Spleen (tissue), 11 donors: ENCODE measurements around the gene CAPS2. TPM values are rescaled to one million over a fixed set of nuclear protein-coding genes. Genes with fewer than 3 reads are reported as not detected.

Experiments used
- DNase-seq: peaks from one replicate; pipeline ENCODE4 v3.0.0-alpha.2; 2020
- H3K27ac ChIP-seq, 8 donors: fragments of 200-600 bp; sonication (generic) in 7 of 8; 1 replicate in 4 of 8; 2 replicates in 4 of 8; pipeline versions ENCODE4 v1.5.0 to v1.8.0; 2016 to 2021; ENCODE audit warnings: inconsistent platforms in 4 of 8, mild to moderate bottlenecking in 4 of 8, moderate library complexity in 1 of 8
- H3K27me3 ChIP-seq, 7 donors: fragments of 200-600 bp; sonication (generic) in 6 of 7; replicated peaks in 1 of 7; 1 replicate in 4 of 7; 2 replicates in 3 of 7; pipeline versions ENCODE4 v1.5.0 to v1.8.0; 2016 to 2021; ENCODE audit warnings: inconsistent platforms in 3 of 7, mild to moderate bottlenecking in 1 of 7
- H3K36me3 ChIP-seq, 6 donors: fragments of 200-600 bp; sonication (generic) in 5 of 6; 1 replicate in 4 of 6; 2 replicates in 2 of 6; pipeline versions ENCODE4 v1.5.0 to v1.8.0; 2016 to 2021; ENCODE audit warnings: inconsistent platforms in 2 of 6
- H3K4me1 ChIP-seq, 6 donors: fragments of 200-600 bp; sonication (generic) in 5 of 6; 1 replicate in 3 of 6; 2 replicates in 3 of 6; pipeline versions ENCODE4 v1.5.0 to v1.8.0; 2016 to 2021; ENCODE audit warnings: inconsistent platforms in 3 of 6
- H3K4me3 ChIP-seq, 8 donors: fragments of 200-600 bp; sonication (generic) in 7 of 8; 1 replicate in 4 of 8; 2 replicates in 4 of 8; pipeline versions ENCODE4 v1.5.0 to v1.8.0; 2016 to 2021; ENCODE audit warnings: inconsistent platforms in 4 of 8, mild to moderate bottlenecking in 4 of 8, moderate library complexity in 2 of 8
- H3K9me3 ChIP-seq, 8 donors: fragments of 200-600 bp; sonication (generic) in 7 of 8; 1 replicate in 4 of 8; 2 replicates in 4 of 8; pipeline versions ENCODE4 v1.5.0 to v1.8.0; 2016 to 2021; ENCODE audit warnings: inconsistent platforms in 4 of 8
- POLR2A ChIP-seq, 3 donors: fragments of 450-650 bp; IDR thresholded peaks; one replicate each; pipeline ENCODE4 v1.5.1; 2017; ENCODE audit warnings: antibody characterized with exemption in 3 of 3, mild to moderate bottlenecking in 1 of 3
- POLR2AphosphoS5 ChIP-seq, 3 donors: sonication (generic); formaldehyde crosslinking; IDR thresholded peaks; one replicate each; pipeline ENCODE4 v1.5.1; 2017; ENCODE audit warnings: antibody characterized with exemption in 3 of 3
- WGBS, 5 donors: extraction: QIAGEN DNeasy Blood & Tissue Kit in 3 of 5; methylation state at CpG; one replicate each; pipeline versions ENCODE4 v1.1.5 to v1.1.7; 2013 to 2018; 5-methylcytosine and 5-hydroxymethylcytosine counted together
- intact Hi-C: fragments of 100-400 bp; cut with DNase I; formaldehyde crosslinking; loops from one replicate; pipeline ENCODE4 v1.15.0; 2023; ENCODE audit warnings: low total_unique reads
- polyA plus RNA-seq, 3 donors: library from polyadenylated mRNA; stranded (reverse); fragments of 200-250 nt; gene quantifications; one replicate each; pipeline ENCODE4 v1.2.1, GENCODE V29; 2013
- total RNA-seq, 7 donors: library from RNA; depleted of rRNA in 3 of 7; stranded (reverse); fragments of >200 nt in 3 of 7; fragmentation: NEBNext Ultra II Directional in 4 of 7; extraction: Animal tissue kit (Norgen Biotek cat#: 25700) in 4 of 7; gene quantifications; one replicate each; pipeline versions ENCODE4 v1.1.0 to v1.2.1, GENCODE V29; 2016 to 2021
- TF ChIP-seq, protein P1 (sequence below), 11 experiments: fragments of 200-600 bp in 7 of 11; fragments of 450-650 bp in 4 of 11; sonication (generic) in 4 of 11; IDR thresholded peaks in 8 of 11; conservative IDR thresholded peaks in 3 of 11; 1 replicate in 7 of 11; 2 replicates in 4 of 11; pipeline versions ENCODE4 v1.4.0 to v1.8.0; 2016 to 2021; ENCODE audit warnings: antibody characterized with exemption in 11 of 11, inconsistent platforms in 4 of 11, mild to moderate bottlenecking in 1 of 11
- donor health status: healthy with polysubstance abuse.
- donor health status: DM: no; HTN: no; CAD: no; lungs with moderate emphysema.
- donor health status: DM: no; HTN: no; CAD: no.
- donor health status: Bipolar disorder and iron deficiency.
- donor health status: healthy.
- donor health status: DM: no; HTN: no; CAD: no.
- donor health status: DM: yes; HTN: yes; CAD: no.

CAPS2 gene
- total and polyA plus RNA-seq, 10 donors = 1.5 to 29.6 (median 15.4) TPM

DNA sequence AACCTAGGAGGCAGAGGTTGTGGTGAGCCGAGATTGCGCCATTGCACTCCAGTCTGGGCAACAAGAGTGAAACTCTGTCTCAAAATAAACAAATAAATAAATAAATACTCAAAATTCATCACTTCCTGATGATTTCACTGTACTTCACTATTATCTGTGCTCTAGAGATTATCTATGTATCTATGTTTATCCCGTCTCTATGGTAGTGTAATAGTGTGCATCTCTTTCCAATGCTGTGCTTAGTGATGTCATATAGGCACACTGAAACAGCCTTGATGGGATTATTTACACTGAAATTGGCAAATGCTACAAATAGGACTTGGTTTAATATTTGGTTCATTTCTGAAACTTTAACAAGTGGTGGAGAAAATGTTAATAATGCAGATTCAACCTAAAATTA is 6.5 kb downstream of the CAPS2 start:
- no peak for DNase-seq
- H3K9me3 ChIP-seq = no peaks in the 10 kb centered on the region
- WGBS, 5 donors = 59 to 96% (median 85%) methylated on average over 3 of the region's 3 CpGs
- H3K27ac ChIP-seq = no peak overlapping the region
- TF ChIP-seq POLR2AphosphoS5 (IDR thresholded peaks at IDR 0.05) = no peak
- TF ChIP-seq, protein P1, sequence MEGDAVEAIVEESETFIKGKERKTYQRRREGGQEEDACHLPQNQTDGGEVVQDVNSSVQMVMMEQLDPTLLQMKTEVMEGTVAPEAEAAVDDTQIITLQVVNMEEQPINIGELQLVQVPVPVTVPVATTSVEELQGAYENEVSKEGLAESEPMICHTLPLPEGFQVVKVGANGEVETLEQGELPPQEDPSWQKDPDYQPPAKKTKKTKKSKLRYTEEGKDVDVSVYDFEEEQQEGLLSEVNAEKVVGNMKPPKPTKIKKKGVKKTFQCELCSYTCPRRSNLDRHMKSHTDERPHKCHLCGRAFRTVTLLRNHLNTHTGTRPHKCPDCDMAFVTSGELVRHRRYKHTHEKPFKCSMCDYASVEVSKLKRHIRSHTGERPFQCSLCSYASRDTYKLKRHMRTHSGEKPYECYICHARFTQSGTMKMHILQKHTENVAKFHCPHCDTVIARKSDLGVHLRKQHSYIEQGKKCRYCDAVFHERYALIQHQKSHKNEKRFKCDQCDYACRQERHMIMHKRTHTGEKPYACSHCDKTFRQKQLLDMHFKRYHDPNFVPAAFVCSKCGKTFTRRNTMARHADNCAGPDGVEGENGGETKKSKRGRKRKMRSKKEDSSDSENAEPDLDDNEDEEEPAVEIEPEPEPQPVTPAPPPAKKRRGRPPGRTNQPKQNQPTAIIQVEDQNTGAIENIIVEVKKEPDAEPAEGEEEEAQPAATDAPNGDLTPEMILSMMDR (IDR thresholded peaks at IDR 0.05 in 8 of 11, conservative IDR thresholded peaks at IDR 0.05 in 3 of 11) = no peak
- no peak for TF ChIP-seq POLR2A (IDR thresholded peaks at IDR 0.05)
- intact Hi-C loops = no loop called here
- peaks cover 0 to under 1% (median 0%) of the 10 kb centered on the region in 7 donors for H3K27me3 ChIP-seq
- H3K4me1 ChIP-seq = no peaks in the 10 kb centered on the region
- no peak overlapping the region for H3K4me3 ChIP-seq
- H3K36me3 ChIP-seq = no peaks in the 10 kb centered on the region

DNA sequence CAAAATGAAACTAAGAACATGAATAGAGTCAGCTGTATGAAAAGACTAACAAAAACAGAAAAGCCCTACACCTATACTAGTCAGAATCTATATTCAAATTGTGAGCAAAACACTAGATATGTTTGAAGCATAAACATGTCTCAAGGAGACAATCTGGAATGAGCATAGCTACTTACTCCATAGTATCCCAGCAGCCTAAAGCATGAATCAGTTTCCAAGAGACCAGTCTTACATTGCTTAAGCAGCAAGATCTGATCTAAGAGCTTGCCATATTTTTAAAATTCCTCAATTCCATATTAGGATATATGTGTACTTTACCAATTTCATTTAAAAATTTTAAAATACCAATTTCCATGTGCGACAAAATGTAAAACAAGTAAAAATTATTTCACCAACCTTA is 7.7 kb downstream of the CAPS2 start:
- Histone ChIP-seq H3K27ac (no peak overlapping the region), H3K27me3 (no peaks in the 10 kb centered on the region), H3K4me3 (no peak overlapping the region), H3K9me3 (no peaks in the 10 kb centered on the region), H3K36me3 (no peaks in the 10 kb centered on the region), H3K4me1 (no peaks in the 10 kb centered on the region)
- 0 to 3% (median 0%) methylated on average over 1 of the region's 1 CpG for WGBS, 5 donors
- TF ChIP-seq, protein P1 (IDR thresholded peaks at IDR 0.05 in 8 of 11, conservative IDR thresholded peaks at IDR 0.05 in 3 of 11) = no peak
- TF ChIP-seq POLR2AphosphoS5 (IDR thresholded peaks at IDR 0.05) (no peak), POLR2A (IDR thresholded peaks at IDR 0.05) (no peak)
- no peak for DNase-seq
- intact Hi-C loops = no loop called here

DNA sequence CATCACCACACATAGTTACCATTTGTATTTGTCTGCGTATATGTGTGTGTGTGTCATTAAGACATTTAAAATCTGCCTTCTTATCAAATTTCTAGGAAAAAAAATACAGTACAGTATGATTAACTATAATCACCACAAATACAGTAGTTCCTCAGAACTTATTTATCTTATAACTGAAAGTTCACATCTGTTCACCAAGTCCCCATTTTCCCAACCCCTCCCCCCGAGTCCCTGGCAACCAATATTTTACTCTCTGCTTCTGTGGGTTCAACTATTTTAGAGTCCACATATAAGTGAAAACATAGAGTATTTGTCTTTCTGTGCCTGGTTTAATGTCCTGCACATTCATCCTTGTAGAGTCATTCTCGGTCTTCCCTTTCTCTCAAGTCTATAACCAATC is 12.3 kb downstream of the CAPS2 start:
- no peak overlapping the region for H3K27ac ChIP-seq
- H3K4me1 ChIP-seq = no peaks in the 10 kb centered on the region
- H3K4me3 ChIP-seq = no peak overlapping the region
- no peaks in the 10 kb centered on the region for H3K36me3 ChIP-seq
- TF ChIP-seq POLR2A (IDR thresholded peaks at IDR 0.05) (no peak), POLR2AphosphoS5 (IDR thresholded peaks at IDR 0.05) (no peak)
- TF ChIP-seq, protein P1 (IDR thresholded peaks at IDR 0.05 in 8 of 11, conservative IDR thresholded peaks at IDR 0.05 in 3 of 11) = no peak
- H3K9me3 ChIP-seq = no peaks in the 10 kb centered on the region
- WGBS, 5 donors = 83 to 95% (median 88%) methylated on average over 3 of the region's 3 CpGs
- DNase-seq = no peak
- no peaks in the 10 kb centered on the region for H3K27me3 ChIP-seq
- intact Hi-C loops = no loop called here

DNA sequence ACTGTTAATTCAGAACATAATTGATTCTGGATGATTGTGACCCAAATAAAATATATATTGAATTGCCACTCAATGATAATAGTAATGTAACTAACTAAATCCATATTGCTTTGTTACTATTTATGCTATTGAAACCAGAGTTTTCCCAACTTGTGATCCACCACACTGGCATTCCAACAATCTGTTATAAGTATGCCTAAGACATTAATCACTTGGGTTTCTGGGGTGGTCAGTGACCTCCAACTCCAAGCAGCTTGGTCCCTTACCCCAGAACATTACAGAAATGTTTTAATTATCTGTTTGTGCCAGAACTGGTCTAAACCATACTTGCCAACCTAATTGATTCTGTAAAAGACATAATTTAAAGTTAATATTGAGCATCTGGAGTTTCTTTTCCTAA is 14.6 kb downstream of the CAPS2 start:
- intact Hi-C loops = no loop called here
- H3K4me1 ChIP-seq = no peaks in the 10 kb centered on the region
- no peaks in the 10 kb centered on the region for H3K36me3 ChIP-seq
- H3K27me3 ChIP-seq = no peaks in the 10 kb centered on the region
- TF ChIP-seq, protein P1 (IDR thresholded peaks at IDR 0.05 in 8 of 11, conservative IDR thresholded peaks at IDR 0.05 in 3 of 11) = no peak
- no peak for TF ChIP-seq POLR2AphosphoS5 (IDR thresholded peaks at IDR 0.05)
- no peak for TF ChIP-seq POLR2A (IDR thresholded peaks at IDR 0.05)
- DNase-seq = no peak
- no peaks in the 10 kb centered on the region for H3K9me3 ChIP-seq
- H3K4me3 ChIP-seq = no peak overlapping the region
- H3K27ac ChIP-seq = no peak overlapping the region
